Spleen (tissue), 11 donors: ENCODE measurements around the gene AGAP2. TPM values are rescaled to one million over a fixed set of nuclear protein-coding genes. Genes with fewer than 3 reads are reported as not detected.

Experiments used
- DNase-seq: peaks from one replicate; pipeline ENCODE4 v3.0.0-alpha.2; 2020
- H3K27ac ChIP-seq, 8 donors: fragments of 200-600 bp; sonication (generic) in 7 of 8; 1 replicate in 4 of 8; 2 replicates in 4 of 8; pipeline versions ENCODE4 v1.5.0 to v1.8.0; 2016 to 2021; ENCODE audit warnings: inconsistent platforms in 4 of 8, mild to moderate bottlenecking in 4 of 8, moderate library complexity in 1 of 8
- H3K27me3 ChIP-seq, 7 donors: fragments of 200-600 bp; sonication (generic) in 6 of 7; replicated peaks in 1 of 7; 1 replicate in 4 of 7; 2 replicates in 3 of 7; pipeline versions ENCODE4 v1.5.0 to v1.8.0; 2016 to 2021; ENCODE audit warnings: inconsistent platforms in 3 of 7, mild to moderate bottlenecking in 1 of 7
- H3K36me3 ChIP-seq, 6 donors: fragments of 200-600 bp; sonication (generic) in 5 of 6; 1 replicate in 4 of 6; 2 replicates in 2 of 6; pipeline versions ENCODE4 v1.5.0 to v1.8.0; 2016 to 2021; ENCODE audit warnings: inconsistent platforms in 2 of 6
- H3K4me1 ChIP-seq, 6 donors: fragments of 200-600 bp; sonication (generic) in 5 of 6; 1 replicate in 3 of 6; 2 replicates in 3 of 6; pipeline versions ENCODE4 v1.5.0 to v1.8.0; 2016 to 2021; ENCODE audit warnings: inconsistent platforms in 3 of 6
- H3K4me3 ChIP-seq, 8 donors: fragments of 200-600 bp; sonication (generic) in 7 of 8; 1 replicate in 4 of 8; 2 replicates in 4 of 8; pipeline versions ENCODE4 v1.5.0 to v1.8.0; 2016 to 2021; ENCODE audit warnings: inconsistent platforms in 4 of 8, mild to moderate bottlenecking in 4 of 8, moderate library complexity in 2 of 8
- H3K9me3 ChIP-seq, 8 donors: fragments of 200-600 bp; sonication (generic) in 7 of 8; 1 replicate in 4 of 8; 2 replicates in 4 of 8; pipeline versions ENCODE4 v1.5.0 to v1.8.0; 2016 to 2021; ENCODE audit warnings: inconsistent platforms in 4 of 8
- POLR2A ChIP-seq, 3 donors: fragments of 450-650 bp; IDR thresholded peaks; one replicate each; pipeline ENCODE4 v1.5.1; 2017; ENCODE audit warnings: antibody characterized with exemption in 3 of 3, mild to moderate bottlenecking in 1 of 3
- POLR2AphosphoS5 ChIP-seq, 3 donors: sonication (generic); formaldehyde crosslinking; IDR thresholded peaks; one replicate each; pipeline ENCODE4 v1.5.1; 2017; ENCODE audit warnings: antibody characterized with exemption in 3 of 3
- WGBS, 5 donors: extraction: QIAGEN DNeasy Blood & Tissue Kit in 3 of 5; methylation state at CpG; one replicate each; pipeline versions ENCODE4 v1.1.5 to v1.1.7; 2013 to 2018; 5-methylcytosine and 5-hydroxymethylcytosine counted together
- intact Hi-C: fragments of 100-400 bp; cut with DNase I; formaldehyde crosslinking; loops from one replicate; pipeline ENCODE4 v1.15.0; 2023; ENCODE audit warnings: low total_unique reads
- polyA plus RNA-seq, 3 donors: library from polyadenylated mRNA; stranded (reverse); fragments of 200-250 nt; gene quantifications; one replicate each; pipeline ENCODE4 v1.2.1, GENCODE V29; 2013
- total RNA-seq, 7 donors: library from RNA; depleted of rRNA in 3 of 7; stranded (reverse); fragments of >200 nt in 3 of 7; fragmentation: NEBNext Ultra II Directional in 4 of 7; extraction: Animal tissue kit (Norgen Biotek cat#: 25700) in 4 of 7; gene quantifications; one replicate each; pipeline versions ENCODE4 v1.1.0 to v1.2.1, GENCODE V29; 2016 to 2021
- TF ChIP-seq, protein P1 (sequence below), 11 experiments: fragments of 200-600 bp in 7 of 11; fragments of 450-650 bp in 4 of 11; sonication (generic) in 4 of 11; IDR thresholded peaks in 8 of 11; conservative IDR thresholded peaks in 3 of 11; 1 replicate in 7 of 11; 2 replicates in 4 of 11; pipeline versions ENCODE4 v1.4.0 to v1.8.0; 2016 to 2021; ENCODE audit warnings: antibody characterized with exemption in 11 of 11, inconsistent platforms in 4 of 11, mild to moderate bottlenecking in 1 of 11
- donor health status: healthy with polysubstance abuse.
- donor health status: DM: no; HTN: no; CAD: no; lungs with moderate emphysema.
- donor health status: DM: no; HTN: no; CAD: no.
- donor health status: Bipolar disorder and iron deficiency.
- donor health status: healthy.
- donor health status: DM: no; HTN: no; CAD: no.
- donor health status: DM: yes; HTN: yes; CAD: no.

Gene AGAP2
- total and polyA plus RNA-seq, 10 donors, result 5.5 to 21.8 (median 19.2) TPM

DNA sequence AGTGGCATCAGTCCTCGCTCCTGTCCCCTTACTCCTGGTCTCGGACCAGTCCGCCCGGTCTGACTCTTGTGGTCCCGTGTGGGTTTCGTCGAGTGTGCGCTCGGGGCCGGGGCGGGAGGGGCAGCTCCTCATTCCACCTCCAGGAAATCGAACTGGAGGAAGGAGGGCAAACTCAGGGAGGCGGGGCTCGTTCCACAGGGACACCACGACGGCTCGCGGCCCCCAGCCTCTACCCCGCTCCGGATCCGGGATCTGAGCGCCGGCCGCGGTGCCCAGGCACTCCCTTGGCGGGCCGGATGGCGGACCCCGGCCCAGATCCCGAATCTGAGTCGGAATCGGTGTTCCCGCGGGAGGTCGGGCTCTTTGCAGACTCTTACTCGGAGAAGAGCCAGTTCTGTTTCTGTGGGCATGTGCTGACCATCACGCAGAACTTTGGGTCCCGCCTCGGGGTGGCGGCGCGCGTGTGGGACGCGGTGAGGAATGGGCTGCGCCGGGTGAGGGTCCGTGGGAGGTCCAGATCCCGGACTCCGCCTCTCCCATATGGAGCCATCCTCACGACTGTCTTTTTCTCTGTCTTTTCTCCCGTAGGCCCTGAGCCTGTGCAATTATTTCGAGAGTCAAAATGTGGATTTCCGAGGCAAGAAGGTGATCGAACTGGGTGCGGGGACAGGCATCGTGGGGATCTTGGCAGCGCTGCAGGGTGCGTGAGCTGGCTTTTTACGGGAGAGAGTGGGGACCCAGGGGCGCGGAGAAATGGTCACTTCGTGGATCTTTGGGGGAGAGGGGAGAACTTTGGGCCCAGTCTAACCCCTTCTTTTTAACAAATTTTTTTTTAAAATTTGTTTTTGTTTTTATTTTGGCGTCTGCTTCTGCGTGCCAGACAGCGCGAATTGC lies 34.1 kb upstream of the AGAP2 start, which contains the start of gene EEF1AKMT3:
TSS of gene EEF1AKMT3 (plus strand) at position 186 of the 894 bp plus-strand sequence. CDS start at position 297, 111 bp downstream.
- peak within 1 kb of the TSS; percentile 70 to 93 (median 90) for H3K27ac ChIP-seq
- peaks cover 6 to 35% (median 23%) of the 10 kb centered on the region in 6 donors for H3K4me1 ChIP-seq
- TF ChIP-seq POLR2AphosphoS5 (IDR thresholded peaks at IDR 0.05), result no peak
- no peak for TF ChIP-seq POLR2A (IDR thresholded peaks at IDR 0.05)
- TF ChIP-seq, protein P1, sequence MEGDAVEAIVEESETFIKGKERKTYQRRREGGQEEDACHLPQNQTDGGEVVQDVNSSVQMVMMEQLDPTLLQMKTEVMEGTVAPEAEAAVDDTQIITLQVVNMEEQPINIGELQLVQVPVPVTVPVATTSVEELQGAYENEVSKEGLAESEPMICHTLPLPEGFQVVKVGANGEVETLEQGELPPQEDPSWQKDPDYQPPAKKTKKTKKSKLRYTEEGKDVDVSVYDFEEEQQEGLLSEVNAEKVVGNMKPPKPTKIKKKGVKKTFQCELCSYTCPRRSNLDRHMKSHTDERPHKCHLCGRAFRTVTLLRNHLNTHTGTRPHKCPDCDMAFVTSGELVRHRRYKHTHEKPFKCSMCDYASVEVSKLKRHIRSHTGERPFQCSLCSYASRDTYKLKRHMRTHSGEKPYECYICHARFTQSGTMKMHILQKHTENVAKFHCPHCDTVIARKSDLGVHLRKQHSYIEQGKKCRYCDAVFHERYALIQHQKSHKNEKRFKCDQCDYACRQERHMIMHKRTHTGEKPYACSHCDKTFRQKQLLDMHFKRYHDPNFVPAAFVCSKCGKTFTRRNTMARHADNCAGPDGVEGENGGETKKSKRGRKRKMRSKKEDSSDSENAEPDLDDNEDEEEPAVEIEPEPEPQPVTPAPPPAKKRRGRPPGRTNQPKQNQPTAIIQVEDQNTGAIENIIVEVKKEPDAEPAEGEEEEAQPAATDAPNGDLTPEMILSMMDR (IDR thresholded peaks at IDR 0.05 in 8 of 11, conservative IDR thresholded peaks at IDR 0.05 in 3 of 11), result peak in 1 of 11 experiments; percentile 10
- 2 to 6% (median 3%) methylated on average over 32 to 67 of the region's 67 CpGs for WGBS, 5 donors
- peak; percentile 90 for DNase-seq
- H3K36me3 ChIP-seq, result peaks cover 0 to 28% (median 1%) of the 10 kb centered on the region in 6 donors
- H3K9me3 ChIP-seq, result no peaks in the 10 kb centered on the region
- intact Hi-C loops, result no loop called here
- H3K4me3 ChIP-seq, result peak within 1 kb of the TSS; percentile 66 to 94 (median 82)
- no peaks in the 10 kb centered on the region for H3K27me3 ChIP-seq

DNA sequence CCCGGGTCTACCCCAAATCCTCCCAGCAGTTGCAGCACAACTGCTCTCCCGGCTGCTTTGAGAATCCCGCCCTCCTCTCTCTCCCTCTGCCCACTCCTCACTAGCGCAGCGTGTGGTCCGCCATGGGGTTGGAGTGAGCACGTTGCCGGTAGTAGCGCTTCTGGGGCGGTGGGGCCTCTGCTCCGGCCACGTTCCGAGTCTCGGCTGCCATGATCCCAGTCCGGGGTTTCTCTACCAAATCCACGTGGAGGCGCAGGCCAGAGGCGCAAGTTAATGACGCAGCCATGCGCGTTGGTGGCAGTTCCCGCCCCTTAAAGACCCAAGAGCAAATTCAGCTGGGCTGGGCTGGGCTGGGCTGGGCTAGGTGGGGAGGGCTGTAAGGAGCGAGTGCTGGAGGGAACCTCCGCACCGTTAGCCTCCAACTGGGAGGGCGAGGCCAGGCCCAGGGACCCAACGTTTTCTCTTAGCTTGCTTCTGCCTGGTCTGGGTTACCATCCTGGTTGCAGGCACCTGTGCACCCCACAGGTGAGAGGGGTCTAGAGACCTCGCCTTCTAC lies 33.4 kb upstream of the AGAP2 start, which contains the start of gene METTL1:
TSS of gene METTL1 (minus strand) at position 233 of the 556 bp plus-strand sequence. CDS start at position 211, 22 bp downstream.
- intact Hi-C loops, result no loop called here
- DNase-seq, result peak; percentile 97
- peak in 1 of 3 donors; percentile 21 for TF ChIP-seq POLR2A (IDR thresholded peaks at IDR 0.05)
- TF ChIP-seq, protein P1 (IDR thresholded peaks at IDR 0.05 in 8 of 11, conservative IDR thresholded peaks at IDR 0.05 in 3 of 11), result no peak
- TF ChIP-seq POLR2AphosphoS5 (IDR thresholded peaks at IDR 0.05), result peak; percentile 79 to 85 (median 85)
- Histone ChIP-seq H3K36me3 (peaks cover 0 to 28% (median 1%) of the 10 kb centered on the region in 6 donors), H3K4me3 (peak within 1 kb of the TSS; percentile 66 to 94 (median 82)), H3K4me1 (peaks cover 6 to 41% (median 24%) of the 10 kb centered on the region in 6 donors), H3K27me3 (peaks cover 0 to 7% (median 4%) of the 10 kb centered on the region in 7 donors), H3K27ac (peak within 1 kb of the TSS; percentile 70 to 93 (median 90)), H3K9me3 (no peaks in the 10 kb centered on the region)
- 0 to 1% (median 1%) methylated on average over 25 to 28 of the region's 28 CpGs for WGBS, 5 donors

DNA sequence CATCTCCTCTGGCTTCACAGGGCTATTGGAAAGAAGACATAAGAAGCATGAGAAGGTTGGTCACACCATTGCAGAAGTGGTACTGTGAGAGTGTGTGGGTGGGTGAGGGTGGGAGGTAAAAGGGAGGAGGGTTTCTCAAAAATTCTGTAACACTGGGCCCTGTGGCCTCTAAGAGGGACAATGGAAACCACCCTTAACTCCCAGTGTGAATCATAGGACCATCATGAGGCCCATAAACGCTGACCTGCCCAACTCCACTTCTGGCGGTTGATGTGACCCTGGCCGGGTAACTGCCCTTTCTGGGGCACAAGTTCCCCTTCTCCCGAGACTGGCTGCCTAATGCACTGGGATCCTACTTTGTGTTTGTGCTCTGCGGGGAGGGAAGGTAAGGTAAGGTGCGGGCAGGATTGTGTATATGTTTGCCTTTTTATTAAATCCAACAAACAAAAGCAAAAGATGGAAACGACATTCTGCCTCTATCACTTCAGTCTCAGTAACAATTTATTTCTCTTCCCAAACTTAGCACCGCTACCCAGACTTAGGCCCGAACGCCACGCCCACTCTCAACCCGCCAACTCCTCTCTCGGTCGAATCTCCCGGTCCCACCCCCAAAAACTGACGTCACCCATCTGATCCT lies 32.8 kb upstream of the AGAP2 start:
- no peaks in the 10 kb centered on the region for H3K9me3 ChIP-seq
- H3K4me1 ChIP-seq, result peaks cover 10 to 47% (median 30%) of the 10 kb centered on the region in 6 donors
- H3K4me3 ChIP-seq, result peak overlapping the region; percentile 66 to 94 (median 82)
- intact Hi-C loops, result no loop called here
- H3K27ac ChIP-seq, result peak overlapping the region; percentile 70 to 93 (median 90)
- no peak for TF ChIP-seq POLR2A (IDR thresholded peaks at IDR 0.05)
- TF ChIP-seq, protein P1 (IDR thresholded peaks at IDR 0.05 in 8 of 11, conservative IDR thresholded peaks at IDR 0.05 in 3 of 11), result no peak
- TF ChIP-seq POLR2AphosphoS5 (IDR thresholded peaks at IDR 0.05), result no peak
- DNase-seq, result peak; percentile 92
- H3K27me3 ChIP-seq, result peaks cover 0 to 12% (median 10%) of the 10 kb centered on the region in 7 donors
- 2 to 4% (median 3%) methylated on average over 16 of the region's 16 CpGs for WGBS, 5 donors
- peaks cover 0 to 28% (median 1%) of the 10 kb centered on the region in 6 donors for H3K36me3 ChIP-seq
